Endothelial cell of umbilical vein (primary cell): ENCODE measurements around the gene MCOLN3. TPM values are rescaled to one million over a fixed set of nuclear protein-coding genes. Genes with fewer than 3 reads are reported as not detected.

Experiments used
- BruUV-seq: library from RNA; stranded (reverse); fragments of 400-500 nt; replicated peaks from 2 replicates; lab custom pipeline; 2021; lab: Mats Ljungman, UMichigan
- CTCF ChIA-PET: fragments of 300-600, 350-600 bp; sonication (Branson Sonifier 250); formaldehyde crosslinking; loops from one replicate; lab custom pipeline; 2021; ENCODE audit warnings: antibody characterized with exemption, inconsistent platforms; lab: Charles Lee
- POLR2A ChIA-PET: fragments of 300-600, 350-600 bp; sonication (Branson Sonifier 250); formaldehyde crosslinking; loops from one replicate; lab custom pipeline; 2021; ENCODE audit warnings: antibody characterized with exemption, inconsistent platforms; lab: Charles Lee
- DNase-seq: peaks from one replicate; pipeline ENCODE4 v3.0.0-alpha.2; 2011; ENCODE audit warnings: low read depth, low spot score
- FAIRE-seq: peaks from 2 replicates; lab custom pipeline; 2011; peaks lifted over from hg19 to GRCh38; lab: Jason Lieb, UNC
- H2AFZ ChIP-seq: 2 replicates; pipeline ENCODE4 v1.6.0; 2012; ENCODE audit warnings: low read depth, low read length, control low read depth, inconsistent platforms
- H3K27ac ChIP-seq: 2 replicates; pipeline ENCODE4 v1.5.1; 2011; ENCODE audit warnings: low read depth, mild to moderate bottlenecking, control low read depth, low read length, moderate library complexity; ENCODE audit not compliant: insufficient read depth
- H3K27me3 ChIP-seq, 2 experiments: 2 replicates each; pipeline versions ENCODE4 v1.6.0 to v1.6.1; 2011; ENCODE audit warnings: low read length in 2 of 2, mixed read lengths in 1 of 2; ENCODE audit not compliant: control insufficient read depth in 2 of 2, insufficient read depth in 2 of 2
- H3K36me3 ChIP-seq, 2 experiments: 2 replicates in 1 of 2; 3 replicates in 1 of 2; pipeline ENCODE4 v1.5.1; 2011; ENCODE audit warnings: low read length in 2 of 2, mild to moderate bottlenecking in 1 of 2, moderate library complexity in 1 of 2; ENCODE audit not compliant: control insufficient read depth in 2 of 2, insufficient read depth in 2 of 2; ENCODE audit errors: extremely low read depth in 1 of 2
- H3K4me1 ChIP-seq: 3 replicates; pipeline ENCODE4 v1.5.1; 2011; ENCODE audit warnings: mild to moderate bottlenecking, low read length; ENCODE audit not compliant: control insufficient read depth, insufficient read depth; ENCODE audit errors: extremely low read depth
- H3K4me2 ChIP-seq: 2 replicates; pipeline ENCODE4 v1.6.1; 2011; ENCODE audit warnings: low read length, control low read depth, mixed read lengths; ENCODE audit not compliant: insufficient read depth
- H3K4me3 ChIP-seq, 3 experiments: fragments of 200-600 bp in 1 of 3; sonication (generic), shearing (Covaris generic) in 1 of 3; replicated peaks in 1 of 3; 2 replicates each; pipeline ENCODE4 v1.5.1; 2011 to 2016; ENCODE audit warnings: control low read depth in 3 of 3, low read length in 3 of 3, mild to moderate bottlenecking in 2 of 3, inconsistent platforms in 1 of 3, low read depth in 1 of 3, moderate library complexity in 1 of 3; ENCODE audit not compliant: insufficient read depth in 1 of 3
- H3K79me2 ChIP-seq: 2 replicates; pipeline ENCODE4 v1.6.0; 2012; ENCODE audit warnings: low read length, inconsistent platforms; ENCODE audit not compliant: control insufficient read depth, insufficient read depth
- H3K9ac ChIP-seq: replicated peaks from 2 replicates; pipeline ENCODE3; 2011; ENCODE audit warnings: low read length, control low read depth; ENCODE audit not compliant: insufficient read depth; ENCODE audit errors: extremely low read depth
- H3K9me1 ChIP-seq: replicated peaks from 3 replicates; pipeline ENCODE4 v1.6.0; 2011; ENCODE audit warnings: mild to moderate bottlenecking, low read length; ENCODE audit not compliant: control insufficient read depth, insufficient read depth; ENCODE audit errors: extremely low read depth
- H3K9me3 ChIP-seq: replicated peaks from 2 replicates; pipeline ENCODE4 v1.5.1; 2012; ENCODE audit warnings: low read length, inconsistent platforms; ENCODE audit not compliant: control insufficient read depth, insufficient read depth
- H4K20me1 ChIP-seq: replicated peaks from 2 replicates; pipeline ENCODE3; 2011; ENCODE audit warnings: mild to moderate bottlenecking, low read length; ENCODE audit not compliant: control insufficient read depth, insufficient read depth; ENCODE audit errors: extremely low read depth
- CTCF ChIP-seq, 2 donors: IDR thresholded peaks; 1 replicate in 1 of 2; 2 replicates in 1 of 2; pipeline ENCODE4 v1.5.1; 2011; ENCODE audit warnings: low read length in 2 of 2, mild to moderate bottlenecking in 2 of 2, moderate library complexity in 2 of 2, control low read depth in 1 of 2, inconsistent platforms in 1 of 2, low read depth in 1 of 2; ENCODE audit not compliant: insufficient read depth in 1 of 2; ENCODE audit errors: extremely low read depth in 1 of 2
- EZH2 ChIP-seq: IDR thresholded peaks from 2 replicates; pipeline ENCODE4 v1.6.1; 2012; ENCODE audit warnings: borderline replicate concordance, low read depth, mild to moderate bottlenecking, moderate library complexity, low read length, inconsistent platforms; ENCODE audit not compliant: severe bottlenecking
- FOS ChIP-seq: IDR thresholded peaks from 2 replicates; pipeline ENCODE4 v1.6.1; 2011; ENCODE audit warnings: mild to moderate bottlenecking, low read length, moderate library complexity, borderline replicate concordance; ENCODE audit not compliant: insufficient read depth
- GATA2 ChIP-seq: IDR thresholded peaks from 2 replicates; pipeline ENCODE4 v1.7.0; 2011; ENCODE audit warnings: low read depth, mild to moderate bottlenecking, moderate library complexity, mixed read lengths, low read length; ENCODE audit not compliant: insufficient read length, insufficient read depth
- JUN ChIP-seq: IDR thresholded peaks from 2 replicates; pipeline ENCODE4 v1.6.1; 2011; ENCODE audit warnings: borderline replicate concordance, low read depth; ENCODE audit not compliant: insufficient read length, insufficient read depth
- MAX ChIP-seq: IDR thresholded peaks from 2 replicates; pipeline ENCODE4 v1.6.1; 2011; ENCODE audit not compliant: insufficient read depth, insufficient read length
- MYC ChIP-seq: IDR thresholded peaks from one replicate; pipeline ENCODE4 v1.6.1; 2011; ENCODE audit warnings: mild to moderate bottlenecking, low read depth, low read length
- POLR2A ChIP-seq: IDR thresholded peaks from 2 replicates; pipeline ENCODE4 v1.6.1; 2012; ENCODE audit warnings: low read depth, mild to moderate bottlenecking, control low read depth, low read length
- POLR2AphosphoS5 ChIP-seq: IDR thresholded peaks from 2 replicates; pipeline ENCODE4 v1.6.1; 2012; ENCODE audit warnings: low read depth, mild to moderate bottlenecking, control low read depth, low read length, moderate library complexity; ENCODE audit not compliant: insufficient read depth
- dilution Hi-C: fragments of 300-500 bp; cut with MboI; formaldehyde crosslinking; loops from one replicate; pipeline ENCODE4 v1.15.0; 2019; ENCODE audit warnings: low sequenced_read_pairs; ENCODE audit not compliant: extremely low pct_ligation_motif_present
- intact Hi-C: fragments of 100-400 bp; cut with micrococcal nuclease; formaldehyde crosslinking; loops from one replicate; pipeline ENCODE4 v1.10.0; 2022
- polyA plus RNA-seq, 4 experiments: library from polyadenylated mRNA; depleted of rRNA in 3 of 4; stranded (reverse) in 3 of 4; unstranded in 1 of 4; fragments of >200 nt; gene quantifications; 2 replicates each; pipeline versions ENCODE4 v1.2.1 to v1.2.3, GENCODE V29; 2011 to 2012; ENCODE audit warnings: missing spikeins in 1 of 4
- total RNA-seq: library from RNA; stranded (reverse); gene quantifications from 2 replicates; pipeline ENCODE4 v1.2.3, GENCODE V29; 2021

Gene MCOLN3
- total and polyA plus RNA-seq, 2 donors (not counting 3 experiments of a cell fraction or from before 2014, with no cell fraction given) = 0.06 TPM; not detected in 1

GRCh38 chr1:84995484-84996334 is 52.6 kb downstream of the MCOLN3 start:
- Histone ChIP-seq H3K4me2 (no peak overlapping the region), H3K9ac (no peak overlapping the region), H3K27me3 (peaks cover 49 to 76% of the 10 kb centered on the region in 2 experiments), H2AFZ (no peak overlapping the region), H3K9me3 (no peaks in the 10 kb centered on the region), H3K36me3 (no peaks in the 10 kb centered on the region), H4K20me1 (no peaks in the 10 kb centered on the region), H3K4me1 (peaks cover 6% of the 10 kb centered on the region), H3K27ac (no peak overlapping the region), H3K79me2 (no peaks in the 10 kb centered on the region), H3K4me3 (no peak overlapping the region), H3K9me1 (no peaks in the 10 kb centered on the region)
- DNase-seq (no peak), FAIRE-seq (no peak)
- dilution Hi-C loops (no loop called here), intact Hi-C loops (no loop called here)
- ChIA-PET CTCF (interaction anchor here (1.0 to 1.5 kb wide), 2 partner anchors 12 to 51 kb away, joined by 4 to 5 read pairs; no protein-coding TSS in a partner anchor), POLR2A (no interaction called here)
- TF ChIP-seq POLR2A = no peak
- TF ChIP-seq FOS = no peak
- no peak for TF ChIP-seq MAX
- no peak for TF ChIP-seq CTCF (IDR thresholded peaks at IDR 0.05; ENCODE audit: extremely low read depth in 1 of 2, insufficient read depth in 1 of 2, low read depth in 1 of 2, low read length in 2 of 2)
- no peak for TF ChIP-seq POLR2AphosphoS5
- TF ChIP-seq MYC = no peak
- TF ChIP-seq JUN = no peak
- no peak for TF ChIP-seq GATA2
- TF ChIP-seq EZH2 = no peak
- no TSS peak for BruUV-seq
